Right hindlimb (tissue), 1 donor: ENCODE data around the gene ACBD4.
A peak's percentile ranks its signal among the peaks of the same experiment; 100 is the strongest.

Source experiments
- DNase-seq: peaks from one replicate; pipeline ENCODE4 v3.0.0-alpha.2; 2018

The ACBD4 gene

DNA sequence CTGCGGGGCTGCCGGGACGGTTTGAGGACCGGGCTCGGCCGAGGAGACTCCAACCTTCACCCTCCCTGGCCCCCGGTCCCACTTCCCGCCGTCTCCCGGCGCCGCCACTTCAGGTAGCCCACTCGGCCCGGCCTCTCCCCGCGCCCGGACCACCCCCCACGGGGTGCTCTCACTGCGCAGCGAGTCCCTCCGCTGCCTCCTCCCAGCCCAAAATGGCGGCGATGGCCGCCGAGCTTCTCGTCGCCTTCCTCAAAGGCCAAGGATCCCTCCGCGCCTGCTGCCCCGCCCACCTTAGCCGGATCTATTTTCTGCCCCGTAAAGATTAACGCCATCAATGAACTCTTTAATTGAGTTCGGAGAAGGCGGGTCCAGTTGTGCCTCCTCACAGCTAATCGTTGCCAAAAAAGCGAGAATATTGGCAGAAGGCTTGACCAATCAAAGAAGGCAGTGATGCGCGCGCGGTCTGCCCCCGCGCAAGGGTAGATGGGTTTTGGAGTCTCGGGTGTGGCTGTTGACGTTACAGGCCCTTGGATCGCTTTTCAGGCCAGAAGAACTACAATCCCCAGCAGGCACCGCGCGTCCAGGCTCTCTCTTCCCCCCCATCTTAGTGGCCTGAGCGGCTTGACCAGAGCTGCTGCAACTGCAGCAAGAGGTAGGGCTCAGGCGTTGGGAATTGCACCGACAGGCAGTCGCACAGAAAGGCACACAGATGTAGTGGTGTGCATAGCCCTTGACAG is 26.0 kb downstream of the ACBD4 start, which contains the start of gene HEXIM2:
Gene HEXIM2, plus strand, starts transcription at position 588 of the 737 bp plus-strand sequence. CDS start 919 bp downstream, outside the sequence.
- DNase-seq, result peak; percentile 99

- DNase-seq, result peak; percentile 30
These were observed 26.7 kb downstream of the ACBD4 start for GRCh38 chr17:45162025-45162687.

GRCh38 chr17:45164734-45165269 is 29.3 kb downstream of the ACBD4 start:
- no peak for DNase-seq

DNA sequence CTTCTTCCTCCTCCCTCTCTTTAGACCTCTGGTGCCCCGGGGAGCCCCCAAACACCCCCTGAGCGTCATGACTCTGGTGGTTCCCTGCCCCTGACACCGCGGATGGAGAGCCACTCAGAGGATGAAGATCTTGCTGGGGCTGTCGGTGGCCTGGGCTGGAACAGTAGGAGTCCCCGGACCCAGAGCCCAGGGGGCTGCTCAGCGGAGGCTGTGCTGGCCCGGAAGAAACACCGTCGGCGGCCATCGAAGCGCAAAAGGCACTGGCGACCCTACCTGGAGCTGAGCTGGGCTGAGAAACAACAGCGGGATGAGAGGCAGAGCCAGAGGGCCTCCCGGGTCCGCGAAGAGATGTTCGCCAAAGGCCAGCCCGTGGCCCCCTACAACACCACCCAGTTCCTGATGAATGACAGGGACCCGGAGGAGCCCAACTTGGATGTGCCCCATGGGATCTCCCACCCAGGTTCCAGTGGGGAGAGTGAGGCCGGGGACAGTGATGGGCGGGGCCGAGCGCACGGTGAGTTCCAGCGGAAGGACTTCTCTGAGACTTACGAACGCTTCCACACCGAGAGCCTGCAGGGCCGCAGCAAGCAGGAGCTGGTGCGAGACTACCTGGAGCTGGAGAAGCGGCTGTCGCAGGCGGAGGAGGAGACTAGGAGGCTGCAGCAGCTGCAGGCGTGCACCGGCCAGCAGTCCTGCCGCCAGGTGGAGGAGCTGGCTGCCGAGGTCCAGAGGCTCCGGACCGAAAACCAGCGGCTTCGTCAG is 33.7 kb downstream of the ACBD4 start:
- DNase-seq, result no peak

DNA sequence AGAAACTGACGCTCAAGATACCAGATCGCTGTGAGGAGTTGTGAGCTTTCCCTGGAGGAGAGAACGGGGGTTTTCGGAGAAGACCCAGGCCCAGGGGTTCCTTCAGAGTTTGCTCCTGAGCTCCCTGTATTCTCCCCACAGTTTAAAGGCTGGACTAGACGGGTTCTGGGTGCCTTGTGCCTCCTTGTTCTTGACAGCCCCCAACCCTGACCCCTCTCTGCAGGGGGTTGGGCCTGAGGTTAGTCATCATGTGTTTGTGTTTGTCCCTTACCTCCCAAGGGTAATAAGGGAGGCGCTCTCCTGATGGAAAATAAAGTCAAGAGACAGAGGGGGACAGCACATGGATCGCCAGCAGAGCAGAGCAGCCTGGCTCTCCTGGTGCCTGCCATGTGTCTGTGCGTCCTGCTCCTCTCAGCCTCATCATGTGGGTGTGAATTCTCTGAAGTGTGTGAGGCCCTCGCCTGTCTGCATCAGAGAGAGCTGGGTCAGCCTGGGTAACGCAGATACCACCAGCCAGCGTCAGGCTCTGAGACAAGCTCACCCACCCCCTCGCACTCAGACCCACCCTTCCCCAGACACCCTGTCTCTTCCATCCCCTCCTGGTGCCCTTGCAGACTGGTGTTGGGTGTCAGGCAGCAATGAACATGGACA is 34.9 kb downstream of the ACBD4 start:
- no peak for DNase-seq

DNA sequence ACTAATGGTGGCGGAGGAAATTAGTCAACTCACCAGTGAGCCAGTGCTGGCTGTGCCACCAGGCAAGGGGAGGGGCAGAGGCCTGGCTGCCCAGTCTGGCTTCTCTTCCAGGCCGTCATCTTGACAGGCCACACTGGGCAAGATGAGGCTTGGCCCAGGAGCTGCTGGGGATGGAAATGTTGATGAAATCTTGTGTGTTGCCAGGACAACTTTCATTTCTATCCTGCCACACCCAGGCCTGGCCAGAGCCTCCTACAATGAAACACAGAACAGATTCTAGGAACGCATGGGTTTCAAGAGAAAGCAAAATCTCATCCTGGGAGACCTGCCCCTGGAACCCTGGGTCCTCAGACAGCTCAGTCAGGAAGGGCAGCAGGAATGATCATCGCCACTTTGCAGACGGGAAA is 35.4 kb downstream of the ACBD4 start:
- peak; percentile 85 for DNase-seq

DNA sequence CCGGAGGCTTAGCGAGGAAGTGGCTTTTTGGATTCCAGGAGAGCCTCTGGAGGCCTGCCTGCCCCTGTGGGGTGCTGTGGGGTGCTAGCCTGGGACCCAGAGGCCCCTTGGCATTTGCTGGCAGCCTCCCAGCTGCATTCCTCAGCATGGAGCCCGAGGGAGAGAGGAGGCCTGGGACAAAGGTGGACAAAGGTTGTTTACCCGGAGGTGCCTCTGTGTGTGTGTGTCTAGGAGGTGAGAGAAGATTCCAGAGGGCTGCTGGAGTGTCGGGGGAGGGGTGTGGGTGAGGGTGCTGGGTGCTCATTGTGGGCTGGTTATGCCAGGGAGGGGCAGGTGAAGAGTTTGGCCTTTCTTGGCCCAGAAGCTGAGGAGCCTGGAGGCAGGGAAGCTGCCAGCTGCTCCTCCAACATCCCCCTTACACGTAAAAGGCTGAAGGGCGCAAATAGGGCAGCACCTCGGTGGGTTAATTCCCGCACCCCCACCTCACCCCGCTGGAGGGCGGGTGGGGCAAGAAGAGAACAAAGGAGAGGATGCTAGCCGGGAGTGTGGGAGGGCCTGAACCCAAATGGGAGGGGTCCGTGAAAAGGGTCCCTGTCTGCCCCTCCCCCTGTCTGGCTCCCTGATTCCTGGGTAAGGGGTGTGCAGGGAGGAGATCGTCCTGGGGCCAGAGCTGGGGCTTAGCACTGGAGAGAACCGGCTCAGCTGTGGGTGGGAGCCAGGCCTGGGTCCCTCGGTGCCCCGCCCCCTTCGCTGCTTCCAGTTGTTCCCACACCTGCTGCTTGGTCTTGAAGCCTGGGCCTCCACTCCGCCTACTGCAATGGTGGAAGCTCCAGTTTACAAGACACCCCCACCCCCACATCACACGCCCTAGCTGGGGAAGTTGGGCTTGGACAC is 36.1 kb downstream of the ACBD4 start:
- DNase-seq, result peak; percentile 89

- DNase-seq, result no peak
These were observed 36.7 kb downstream of the ACBD4 start for GRCh38 chr17:45172232-45172540.

- DNase-seq, result peak; percentile 87
These were observed 37.2 kb downstream of the ACBD4 start for GRCh38 chr17:45172541-45173286.

DNA sequence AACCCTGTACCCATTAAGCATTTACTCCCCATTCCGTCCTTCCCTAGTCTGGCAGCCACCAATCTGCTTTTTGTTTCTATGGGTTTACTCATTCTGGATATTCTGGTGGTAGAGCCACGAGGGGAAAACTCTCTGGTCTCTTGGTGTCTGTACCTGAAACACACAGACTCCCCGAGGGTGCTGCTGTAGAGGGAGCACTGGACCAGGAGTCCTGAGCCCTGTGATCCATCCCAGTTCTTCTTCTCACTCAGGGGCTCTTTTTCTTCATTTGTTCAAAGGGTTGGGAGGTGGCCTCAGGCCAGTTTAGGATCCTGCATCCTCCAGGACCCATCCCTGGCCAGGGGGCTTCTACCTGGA is 40.2 kb downstream of the ACBD4 start:
- DNase-seq, result no peak

DNA sequence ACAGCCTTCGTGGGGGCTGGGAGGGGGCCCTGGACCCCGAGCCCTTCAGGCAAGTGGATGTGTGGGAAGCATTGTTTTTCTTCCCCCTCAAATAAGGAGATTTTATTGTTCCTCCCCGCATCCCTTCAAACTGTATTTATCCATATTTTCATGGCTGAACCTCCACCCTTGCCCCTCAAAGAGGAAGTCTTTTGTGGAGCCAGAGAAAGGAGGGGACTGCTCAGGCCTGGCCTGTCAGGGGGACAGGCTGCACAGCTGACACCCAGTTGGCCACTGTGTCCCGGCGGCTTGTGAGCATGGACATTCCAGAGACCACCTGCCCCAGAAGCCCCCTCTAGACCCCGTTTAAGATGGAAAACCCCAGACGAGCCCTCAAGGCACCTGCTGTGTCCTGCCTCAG is 42.1 kb downstream of the ACBD4 start:
- no peak for DNase-seq

DNA sequence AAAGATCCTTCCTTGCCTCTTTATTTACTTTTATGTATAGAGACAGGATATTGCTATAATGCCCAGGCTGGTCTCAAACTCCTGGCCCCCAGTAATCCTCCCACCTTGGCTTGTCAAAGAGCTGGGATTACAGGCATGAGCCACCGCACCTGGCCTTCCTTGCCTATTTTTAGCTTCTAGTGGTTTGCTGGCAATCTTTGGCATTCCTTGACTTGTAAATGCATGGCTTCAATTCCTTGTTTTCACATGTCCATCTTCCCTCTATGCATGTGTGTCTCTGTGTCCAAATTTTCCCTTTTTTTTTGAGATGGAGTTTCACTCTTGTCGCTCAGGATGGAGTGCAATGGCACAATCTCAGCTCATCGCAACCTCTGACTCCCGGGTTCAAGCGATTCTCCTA is 48.7 kb downstream of the ACBD4 start:
- DNase-seq, result no peak

- DNase-seq, result no peak
These were observed 51.4 kb downstream of the ACBD4 start for GRCh38 chr17:45186801-45187354.

DNA sequence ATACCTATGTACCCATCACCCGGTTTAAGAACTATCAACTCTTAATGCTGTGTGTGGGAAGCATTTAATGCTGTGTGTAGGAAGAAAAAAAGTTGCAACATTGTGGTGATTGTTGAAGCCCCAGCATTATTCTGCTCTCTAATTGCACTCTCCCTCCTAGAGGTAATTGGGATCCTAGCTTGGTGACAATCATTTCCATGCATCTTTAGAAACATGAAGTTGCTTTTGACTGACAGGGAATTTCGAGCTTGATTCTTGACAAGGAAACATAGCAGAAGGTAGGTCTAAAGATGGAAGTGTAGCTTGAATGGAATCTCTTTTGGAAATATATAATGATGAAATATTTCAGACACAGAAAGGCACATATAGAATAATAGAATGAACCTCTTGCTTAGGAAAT is 53.5 kb downstream of the ACBD4 start:
- DNase-seq, result no peak

- DNase-seq, result no peak
These were observed 55.2 kb downstream of the ACBD4 start for GRCh38 chr17:45190503-45191255.
